HFFc6 (cell line): ENCODE data around the gene OR2AK2. TPM values are rescaled to one million over a fixed set of nuclear protein-coding genes. Genes with fewer than 3 reads are reported as not detected.

ENCODE experiments used
- total RNA-seq, 6 experiments: library from RNA; stranded (reverse); fragmentation: NEBNext Ultra II Directional; extraction: Animal tissue kit (Norgen Biotek cat#: 25700); gene quantifications; 2 replicates in 1 of 6; 3 replicates in 5 of 6; pipeline ENCODE4 v1.2.3, GENCODE V29; 2021

OR2AK2 gene
- total RNA-seq, 6 experiments from 2014 or later, result not detected

Other genes starting within 250 kb of the OR2AK2 start
- gene OR6F1, start 248.6 kb upstream of the OR2AK2 start, total RNA-seq, result not detected
- not detected for gene OR14K1, start 226.6 kb upstream of the OR2AK2 start, total RNA-seq
- not detected for gene OR14A2, start 217.1 kb upstream of the OR2AK2 start, total RNA-seq
- gene OR1C1, start 204.7 kb upstream of the OR2AK2 start, total RNA-seq, result not detected
- gene OR14A16, start 141.1 kb upstream of the OR2AK2 start, total RNA-seq, result not detected
- not detected for gene OR11L1, start 123.3 kb upstream of the OR2AK2 start, total RNA-seq
- gene TRIM58, start 108.0 kb upstream of the OR2AK2 start, total RNA-seq, result not detected
- not detected for gene OR2W3, start 69.6 kb upstream of the OR2AK2 start, total RNA-seq
- not detected for gene OR2T8, start 45.0 kb upstream of the OR2AK2 start, total RNA-seq
- gene OR2AJ1, start 40.3 kb upstream of the OR2AK2 start, total RNA-seq, result not detected
- gene OR2L8, start 16.4 kb upstream of the OR2AK2 start, total RNA-seq, result not detected
- gene OR2L5, start 48.4 kb downstream of the OR2AK2 start, total RNA-seq, result not detected
- gene OR2L2, start 64.8 kb downstream of the OR2AK2 start, total RNA-seq, result under 1 TPM in 1 of 6 experiments, not detected in 5; 0.05 TPM
- gene OR2L3, start 81.6 kb downstream of the OR2AK2 start, total RNA-seq, result not detected
- not detected for gene OR2L13, start 130.0 kb downstream of the OR2AK2 start, total RNA-seq
- gene OR2M5, start 179.9 kb downstream of the OR2AK2 start, total RNA-seq, result not detected
- gene OR2M2, start 209.6 kb downstream of the OR2AK2 start, total RNA-seq, result not detected
- under 1 TPM in 3 of 6 experiments, not detected in 3; 0.03 to 0.05 (median 0.05) TPM for gene OR2M3, start 232.0 kb downstream of the OR2AK2 start, total RNA-seq